Cardiac septum (tissue), 1 donor: Measurements from ENCODE around the gene CD84. TPM values are rescaled to one million over a fixed set of nuclear protein-coding genes. Genes with fewer than 3 reads are reported as not detected.
"Not testable (repeated sequence)": the region's sequence is repeated elsewhere in the genome, so short reads cannot be mapped to it uniquely, and the experiment has no call there.

Experiments used
- DNase-seq: peaks from one replicate; pipeline ENCODE4 v3.0.0-alpha.2; 2020; ENCODE audit warnings: low spot score
- intact Hi-C: fragments of 100-400 bp; cut with DNase I; formaldehyde crosslinking; loops from one replicate; pipeline ENCODE4 v1.14.0; 2022
- total RNA-seq: library from RNA; stranded (reverse); fragmentation: NEBNext Ultra II Directional; extraction: Animal tissue kit (Norgen Biotek cat#: 25700); gene quantifications from one replicate; pipeline ENCODE4 v1.2.1, GENCODE V29; 2021
- donor health status: DM: no; HTN: no; CAD: no.

Gene CD84
- total RNA-seq, 1 donor from 2014 or later = 2.4 TPM

- DNase-seq = no peak
- intact Hi-C loops = no loop called here
Observed at GRCh38 chr1:160522136-160522535, 57.2 kb downstream of the CD84 start.

DNA sequence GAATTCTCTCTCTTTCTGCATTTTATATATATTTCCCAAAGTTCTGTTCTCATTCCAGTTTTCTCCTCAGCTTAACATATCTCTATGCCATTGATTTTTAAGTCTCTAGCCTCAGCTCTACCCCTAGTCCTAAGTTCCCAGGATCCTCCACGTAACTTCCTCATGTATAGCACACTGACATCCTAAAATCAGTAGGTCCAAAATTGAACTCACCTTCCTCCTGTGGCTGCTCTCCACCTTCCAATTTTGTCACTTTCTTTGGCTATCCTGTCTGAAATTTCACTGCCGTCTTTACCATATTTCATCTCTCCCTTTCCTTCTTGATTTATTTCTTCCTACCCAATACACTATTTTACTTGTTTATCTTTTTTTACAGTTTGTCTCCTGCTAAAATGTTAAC, 57.7 kb downstream of the CD84 start:
- intact Hi-C loops = no loop called here
- DNase-seq = no peak

DNA sequence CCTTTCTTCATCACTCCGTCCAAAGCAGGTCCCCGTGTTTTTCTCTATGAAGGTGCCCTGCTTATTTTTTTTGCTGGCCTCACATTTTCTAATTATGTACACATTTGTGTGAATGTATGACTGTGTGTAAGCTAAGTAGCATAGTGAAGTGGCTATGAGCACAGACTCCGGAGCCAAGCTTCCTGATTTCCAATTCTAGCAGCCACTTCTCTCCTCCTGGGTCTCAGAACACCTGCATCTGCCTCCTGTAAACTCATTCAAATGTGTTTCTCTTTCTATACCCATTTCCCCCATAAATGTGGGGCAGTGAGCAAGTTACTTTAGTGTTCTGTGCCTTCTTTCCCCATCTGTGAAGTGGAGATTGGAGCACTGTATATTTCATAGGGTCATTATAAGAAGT, 58.3 kb downstream of the CD84 start:
- DNase-seq = no peak
- intact Hi-C loops = no loop called here

- intact Hi-C loops = no loop called here
Observed at GRCh38 chr1:160520582-160520981, 58.7 kb downstream of the CD84 start.

GRCh38 chr1:160519642-160520435, 59.5 kb downstream of the CD84 start:
- DNase-seq = no peak
- intact Hi-C loops = no loop called here

More at GRCh38 chr1:160520582-160520981, 58.7 kb downstream of the CD84 start:
- no peak for DNase-seq

DNA sequence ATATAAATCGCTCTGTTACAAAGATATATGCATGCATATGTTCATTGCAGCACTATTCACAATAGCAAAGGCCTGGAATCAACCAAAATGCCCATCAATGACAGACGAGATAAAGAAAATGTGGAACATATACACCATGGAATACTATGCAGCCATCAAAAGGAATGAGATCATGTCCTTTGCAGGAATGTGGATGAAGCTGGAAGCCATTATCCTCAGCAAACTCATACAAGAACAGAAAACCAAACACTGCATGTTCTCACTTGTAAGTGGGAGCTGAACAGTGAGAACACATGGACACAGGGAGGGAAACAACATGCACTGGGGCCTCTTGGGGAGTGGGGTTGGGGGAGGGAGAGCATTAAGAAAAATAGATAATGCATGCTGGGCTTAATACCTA, 61.8 kb downstream of the CD84 start:
- DNase-seq, intact Hi-C loops: not testable (repeated sequence)

- DNase-seq, intact Hi-C loops: not testable (repeated sequence)
Observed at GRCh38 chr1:160515908-160516307, 63.4 kb downstream of the CD84 start.

DNA sequence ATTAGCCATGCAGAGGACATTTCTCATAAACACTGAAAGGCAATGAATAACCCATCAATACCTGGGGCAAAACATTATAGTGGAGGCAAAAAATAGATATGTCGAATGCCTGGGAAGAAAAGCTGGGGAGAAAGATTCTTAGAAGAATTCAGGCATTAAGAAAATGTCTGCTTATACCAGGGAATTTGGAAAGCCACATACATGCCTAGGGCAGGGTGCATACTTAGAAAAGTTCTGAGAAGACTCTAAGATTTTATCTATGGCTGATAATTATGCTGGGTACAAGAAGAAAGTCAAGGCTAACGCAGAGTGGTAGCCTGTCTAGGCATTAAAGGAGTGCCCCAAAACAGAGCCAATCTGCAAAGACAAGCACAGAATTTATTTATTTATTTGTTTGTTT, 74.6 kb downstream of the CD84 start:
- intact Hi-C loops = no loop called here
- DNase-seq = no peak

DNA sequence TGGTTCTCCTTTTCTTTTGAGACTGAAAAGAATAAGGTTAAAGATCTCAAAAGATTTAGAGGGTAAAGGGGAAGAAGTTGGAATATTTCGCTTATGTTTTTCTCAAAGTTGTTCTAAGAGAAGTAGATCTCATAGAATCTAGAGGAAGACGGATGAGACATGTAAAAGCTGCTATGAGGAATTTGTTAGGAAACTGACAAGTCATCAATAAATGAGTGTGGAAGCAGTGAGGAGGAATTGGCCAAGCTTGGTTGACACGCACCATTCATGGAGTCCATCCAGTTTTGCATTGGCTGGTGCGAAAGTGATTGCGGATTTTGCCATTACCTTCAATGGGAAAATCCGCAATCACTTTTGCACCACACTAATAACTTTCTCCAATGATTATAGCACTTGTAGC, 76.2 kb downstream of the CD84 start:
- no peak for DNase-seq
- intact Hi-C loops = no loop called here

DNA sequence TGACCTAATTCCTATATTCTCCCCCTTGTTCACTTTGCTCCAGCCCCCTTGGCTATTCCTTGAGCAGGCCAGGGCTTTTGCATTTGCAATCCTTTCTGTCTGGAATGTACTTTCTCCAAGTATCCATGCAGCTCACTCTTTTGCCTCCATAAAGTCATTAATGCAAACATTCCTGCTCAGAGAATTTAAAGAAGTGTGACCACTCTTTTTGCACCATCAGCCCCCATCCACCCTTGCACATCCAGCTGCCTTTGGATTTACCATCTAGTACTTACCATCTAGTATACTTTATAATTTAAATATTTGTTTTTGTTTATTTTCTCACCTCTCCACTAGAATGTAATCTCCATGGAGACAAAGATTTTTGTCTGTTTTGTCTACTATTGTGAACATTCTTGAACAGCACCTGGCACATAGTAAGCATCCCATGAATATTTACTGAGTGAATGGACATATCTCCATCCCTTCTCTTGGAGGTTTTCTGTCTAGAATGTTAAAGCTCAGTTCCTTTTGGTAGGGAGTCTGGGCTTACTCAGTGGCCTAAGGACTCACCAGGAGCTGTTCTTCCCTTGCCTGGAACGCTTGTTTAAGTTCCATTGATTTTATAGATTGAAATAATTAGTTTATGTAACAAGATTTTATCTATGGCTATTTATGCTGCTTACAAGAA, 78.8 kb downstream of the CD84 start:
- intact Hi-C loops = no loop called here
- DNase-seq = no peak

DNA sequence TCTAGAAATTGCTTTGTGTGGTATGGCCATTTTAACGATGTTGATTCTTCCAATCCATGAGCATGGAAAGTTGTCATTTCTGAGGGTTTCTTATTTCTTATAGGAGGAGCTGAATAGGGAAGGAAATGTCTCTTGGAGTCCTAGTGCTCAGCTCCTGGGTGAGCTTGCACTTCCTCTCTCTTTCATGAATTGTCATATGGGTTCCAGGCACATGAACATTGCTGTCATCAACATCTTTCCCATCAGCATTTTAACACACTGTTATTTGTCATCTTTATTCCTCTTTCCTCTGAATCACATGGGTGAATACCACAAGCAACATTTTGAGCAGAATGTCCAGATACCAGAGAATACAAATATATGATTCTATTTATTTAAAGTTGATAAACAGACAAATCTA, 79.7 kb downstream of the CD84 start:
- no peak for DNase-seq
- intact Hi-C loops = no loop called here

DNA sequence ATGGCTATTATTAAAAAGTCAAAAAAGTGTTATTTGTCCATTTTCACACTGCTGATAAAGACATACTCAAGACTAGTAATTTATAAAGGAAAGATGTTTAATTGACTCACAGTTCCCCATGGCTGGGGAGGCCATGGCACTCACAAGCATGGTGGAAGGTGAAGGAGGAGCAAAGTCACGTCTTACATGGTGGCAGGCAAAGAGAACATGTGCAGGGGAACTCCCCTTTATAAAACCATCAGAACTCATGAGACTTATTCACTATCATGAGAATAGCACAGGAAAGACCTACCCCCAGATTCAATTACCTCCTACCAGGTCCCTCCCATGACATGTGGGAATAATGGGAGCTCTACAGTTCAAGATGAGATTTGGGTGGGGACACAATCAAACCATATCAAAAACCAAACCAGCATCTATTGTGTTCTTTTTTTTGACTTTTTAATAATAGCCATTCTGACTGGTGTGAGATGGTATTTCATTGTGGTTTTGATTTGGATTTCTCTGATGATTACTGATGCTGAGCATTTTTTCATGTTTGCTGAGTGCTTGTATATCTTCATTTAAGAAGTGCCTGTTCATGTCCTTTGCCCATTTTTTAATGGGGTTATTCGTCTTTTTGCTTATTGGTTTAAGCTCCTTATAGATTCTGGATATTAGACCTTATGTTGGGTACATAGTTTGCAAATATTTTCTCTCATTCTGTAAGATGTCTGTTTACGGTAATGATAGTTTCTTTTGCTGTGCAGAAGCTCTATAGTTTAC, 80.8 kb downstream of the CD84 start:
- intact Hi-C loops, DNase-seq: not testable (repeated sequence)

- intact Hi-C loops = no loop called here
- DNase-seq = no peak
Observed at GRCh38 chr1:160496334-160496733, 83.0 kb downstream of the CD84 start.

- intact Hi-C loops = no loop called here
Observed at GRCh38 chr1:160494620-160495019, 84.7 kb downstream of the CD84 start.

GRCh38 chr1:160492617-160493016, 86.7 kb downstream of the CD84 start:
- intact Hi-C loops = no loop called here
- no peak for DNase-seq

More at GRCh38 chr1:160494620-160495019, 84.7 kb downstream of the CD84 start:
- DNase-seq = no peak

- intact Hi-C loops = no loop called here
- DNase-seq = no peak
Observed at GRCh38 chr1:160491981-160492380, 87.3 kb downstream of the CD84 start.
